DOHH2 (cell line): ENCODE measurements around the gene SMURF2.
"Not testable (repeated sequence)": the region's sequence is repeated elsewhere in the genome, so short reads cannot be mapped to it uniquely, and the experiment has no call there.

Experiments
- H3F3A ChIP-seq: fragments of 200-600 bp; sonication (generic), shearing (Covaris generic); 2 replicates; pipeline ENCODE4 v1.6.0; 2016; ENCODE audit warnings: antibody characterized with exemption, mild to moderate bottlenecking; ENCODE audit not compliant: control insufficient read depth, insufficient read depth
- H3K27ac ChIP-seq: fragments of 200-600 bp; sonication (generic); 2 replicates; pipeline ENCODE4 v1.5.1; 2014; ENCODE audit warnings: low read depth, mild to moderate bottlenecking, low read length, moderate library complexity
- H3K27me3 ChIP-seq: fragments of 200-600 bp; sonication (generic); 2 replicates; pipeline ENCODE4 v1.6.1; 2014; ENCODE audit warnings: mild to moderate bottlenecking, low read length, mixed read lengths; ENCODE audit not compliant: control insufficient read depth
- H3K36me3 ChIP-seq: fragments of 200-600 bp; sonication (generic); 2 replicates; pipeline ENCODE4 v1.6.1; 2014; ENCODE audit warnings: mild to moderate bottlenecking, low read length, moderate library complexity, mixed read lengths; ENCODE audit not compliant: control insufficient read depth
- H3K4me1 ChIP-seq: fragments of 200-600 bp; sonication (generic); 2 replicates; pipeline ENCODE4 v1.6.1; 2014; ENCODE audit warnings: mild to moderate bottlenecking, low read length, mixed read lengths; ENCODE audit not compliant: control insufficient read depth
- H3K4me2 ChIP-seq: fragments of 200-600 bp; sonication (generic); 2 replicates; pipeline ENCODE4 v1.6.0; 2014; ENCODE audit warnings: mild to moderate bottlenecking, low read length, moderate library complexity
- H3K4me3 ChIP-seq: fragments of 200-600 bp; sonication (generic); 2 replicates; pipeline ENCODE4 v1.5.1; 2014; ENCODE audit warnings: mild to moderate bottlenecking, low read length, mixed read lengths
- H3K79me2 ChIP-seq: fragments of 200-600 bp; sonication (generic); 2 replicates; pipeline ENCODE4 v1.6.1; 2014; ENCODE audit warnings: mild to moderate bottlenecking, low read length, mixed read lengths; ENCODE audit not compliant: control insufficient read depth
- H3K9me2 ChIP-seq: fragments of 200-600 bp; sonication (generic); replicated peaks from 2 replicates; pipeline ENCODE4 v1.6.1; 2014; ENCODE audit warnings: mild to moderate bottlenecking, low read length, mixed read lengths; ENCODE audit not compliant: control insufficient read depth
- H3K9me3 ChIP-seq: fragments of 200-600 bp; sonication (generic); 2 replicates; pipeline ENCODE4 v1.6.1; 2014; ENCODE audit warnings: antibody characterized with exemption, low read length, mixed read lengths; ENCODE audit not compliant: control insufficient read depth, insufficient read depth
- H4K20me1 ChIP-seq: fragments of 200-600 bp; sonication (generic); 2 replicates; pipeline ENCODE4 v1.6.0; 2014; ENCODE audit warnings: low read depth, mild to moderate bottlenecking, antibody characterized with exemption, low read length, moderate library complexity; ENCODE audit not compliant: control insufficient read depth, insufficient read depth
- CTCF ChIP-seq: fragments of 200-600 bp; sonication (generic); IDR thresholded peaks from one replicate; pipeline ENCODE4 v1.5.1; 2014; ENCODE audit warnings: antibody characterized with exemption, mild to moderate bottlenecking, low read depth, low read length; ENCODE audit not compliant: poor library complexity, severe bottlenecking
- EZH2phosphoT487 ChIP-seq: fragments of 200-600 bp; sonication (generic); IDR thresholded peaks from 2 replicates; pipeline ENCODE4 v1.6.1; 2017; ENCODE audit warnings: borderline replicate concordance, mild to moderate bottlenecking, antibody characterized with exemption, low read length, moderate library complexity, mixed read lengths

Gene SMURF2

GRCh38 chr17:64676763-64677162, 14.7 kb upstream of the SMURF2 start:
- H3K4me2 ChIP-seq, result no peak overlapping the region
- H3F3A ChIP-seq, result no peaks in the 10 kb centered on the region
- no peaks in the 10 kb centered on the region for H3K9me2 ChIP-seq
- H3K27ac ChIP-seq, result no peak overlapping the region
- no peaks in the 10 kb centered on the region for H3K27me3 ChIP-seq
- no peaks in the 10 kb centered on the region for H3K4me1 ChIP-seq
- no peaks in the 10 kb centered on the region for H3K9me3 ChIP-seq
- H3K36me3 ChIP-seq, result no peaks in the 10 kb centered on the region
- no peak overlapping the region for H3K4me3 ChIP-seq
- no peaks in the 10 kb centered on the region for H3K79me2 ChIP-seq
- no peaks in the 10 kb centered on the region; the same call in 1 of the 2 replicates for H4K20me1 ChIP-seq
- TF ChIP-seq EZH2phosphoT487 (no peak), CTCF (no peak)

GRCh38 chr17:64670843-64671590, 8.9 kb upstream of the SMURF2 start:
- not testable (repeated sequence) for H3K27me3 ChIP-seq, H3K27ac ChIP-seq, H3K9me3 ChIP-seq, H3K4me2 ChIP-seq, H3K9me2 ChIP-seq, H3K79me2 ChIP-seq, H3K4me3 ChIP-seq, H3K4me1 ChIP-seq, H3K36me3 ChIP-seq, H4K20me1 ChIP-seq, H3F3A ChIP-seq

DNA sequence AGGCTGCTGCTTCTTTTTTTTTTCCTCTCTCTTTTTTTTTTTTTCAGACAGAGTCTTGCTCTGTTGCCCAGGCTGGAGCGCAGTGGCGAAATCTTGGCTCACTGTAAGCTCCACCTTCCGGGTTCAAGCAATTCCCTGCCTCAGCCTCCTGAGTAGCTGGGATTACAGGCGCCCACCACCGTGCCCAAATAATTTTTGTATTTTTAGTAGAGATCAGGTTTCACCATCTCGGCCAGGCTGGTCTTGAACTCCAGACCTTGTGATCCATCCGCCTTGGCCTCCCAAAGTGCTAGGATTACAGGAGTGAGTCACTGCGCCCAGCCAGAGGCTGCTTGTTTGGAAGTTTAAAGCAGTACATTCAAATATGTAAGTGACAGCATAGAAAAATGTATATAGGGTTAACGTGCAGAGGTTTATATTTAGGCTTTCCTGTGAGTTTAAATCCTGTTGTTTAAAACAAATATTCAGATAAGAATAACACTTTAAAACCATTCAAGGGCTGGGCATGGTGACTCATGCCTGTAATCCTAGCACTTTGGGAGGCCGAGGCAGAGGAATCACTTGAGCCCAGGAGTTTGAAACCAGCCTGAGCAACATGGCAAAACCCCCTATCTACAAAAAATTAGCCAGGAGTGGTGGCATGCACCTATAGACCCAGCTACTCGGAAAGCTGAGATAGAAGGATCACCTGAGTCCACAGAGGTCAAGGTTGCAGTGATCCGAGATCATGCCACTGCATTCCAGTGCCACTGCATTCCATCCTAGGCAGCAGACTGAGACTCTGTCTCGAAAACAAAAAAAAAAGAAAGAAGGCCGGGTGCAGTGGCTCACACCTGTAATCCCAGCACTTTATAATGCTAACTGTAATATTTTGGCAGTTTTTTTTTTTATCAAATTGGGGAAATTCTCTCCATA, 6.0 kb upstream of the SMURF2 start:
- H3K9me2 ChIP-seq, H3K27ac ChIP-seq, H3K27me3 ChIP-seq, H4K20me1 ChIP-seq, H3K4me3 ChIP-seq, H3F3A ChIP-seq, H3K79me2 ChIP-seq, H3K9me3 ChIP-seq, H3K4me2 ChIP-seq, H3K4me1 ChIP-seq, H3K36me3 ChIP-seq: not testable (repeated sequence)

DNA sequence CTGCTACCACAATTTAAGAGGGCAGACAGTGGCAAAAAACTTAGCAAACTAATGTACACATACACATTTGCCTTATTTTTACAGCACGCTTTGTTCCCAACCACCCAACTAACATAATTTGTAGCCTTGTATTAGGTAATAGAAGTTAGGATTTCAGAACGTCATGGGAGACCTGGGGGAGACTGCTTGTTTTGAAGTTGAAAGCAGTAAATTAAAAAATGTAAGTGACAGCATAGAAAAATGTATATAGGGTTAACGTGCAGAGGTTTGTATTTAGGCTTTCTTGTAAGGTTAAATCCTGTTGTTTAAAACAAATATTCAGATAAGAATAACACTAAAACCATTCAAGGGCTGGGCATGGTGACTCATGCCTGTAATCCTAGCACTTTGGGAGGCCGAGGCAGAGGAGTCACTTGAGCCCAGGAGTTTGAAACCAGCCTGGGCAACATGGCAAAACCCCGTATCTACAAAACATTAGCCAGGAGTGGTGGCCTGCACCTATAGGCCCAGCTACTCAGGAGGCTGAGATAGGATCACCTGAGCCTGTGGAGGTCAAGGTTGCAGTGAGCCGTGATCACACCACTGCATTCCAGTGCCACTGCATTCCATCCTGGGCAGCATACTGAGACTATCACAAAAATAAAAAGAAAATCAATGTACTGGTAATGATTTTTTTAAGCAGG, 2.3 kb upstream of the SMURF2 start:
- H3K27ac ChIP-seq, H3K27me3 ChIP-seq, H3F3A ChIP-seq, H3K9me2 ChIP-seq, H3K4me2 ChIP-seq, H3K4me3 ChIP-seq, H3K36me3 ChIP-seq, H3K9me3 ChIP-seq: not testable (repeated sequence)
- H3K79me2 ChIP-seq, result peaks cover 22% of the 10 kb centered on the region
- H3K4me1 ChIP-seq, result peaks cover 20% of the 10 kb centered on the region
- peaks cover 12% of the 10 kb centered on the region; the same call in 1 of the 2 replicates for H4K20me1 ChIP-seq

- not testable (repeated sequence) for H3K4me2 ChIP-seq, H3K4me3 ChIP-seq, H3K27me3 ChIP-seq, H3K36me3 ChIP-seq, H3K9me2 ChIP-seq, H3K27ac ChIP-seq, H3K9me3 ChIP-seq, H3F3A ChIP-seq
- Histone ChIP-seq H3K4me1 (peaks cover 23% of the 10 kb centered on the region), H4K20me1 (peaks cover 12% of the 10 kb centered on the region; the same call in 1 of the 2 replicates), H3K79me2 (peaks cover 27% of the 10 kb centered on the region)
Observed at GRCh38 chr17:64663836-64664235, 1.7 kb upstream of the SMURF2 start.
